GM21526 (cell line): Measurements from ENCODE around the gene UVRAG.

Experiments
- ATAC-seq: cut with Tn5 transposase; IDR thresholded peaks from one replicate; pipeline ENCODE4 v1.9.1; 2021; ENCODE audit warnings: moderate library complexity; ENCODE audit not compliant: unreplicated experiment, low FRiP score

Gene UVRAG

DNA sequence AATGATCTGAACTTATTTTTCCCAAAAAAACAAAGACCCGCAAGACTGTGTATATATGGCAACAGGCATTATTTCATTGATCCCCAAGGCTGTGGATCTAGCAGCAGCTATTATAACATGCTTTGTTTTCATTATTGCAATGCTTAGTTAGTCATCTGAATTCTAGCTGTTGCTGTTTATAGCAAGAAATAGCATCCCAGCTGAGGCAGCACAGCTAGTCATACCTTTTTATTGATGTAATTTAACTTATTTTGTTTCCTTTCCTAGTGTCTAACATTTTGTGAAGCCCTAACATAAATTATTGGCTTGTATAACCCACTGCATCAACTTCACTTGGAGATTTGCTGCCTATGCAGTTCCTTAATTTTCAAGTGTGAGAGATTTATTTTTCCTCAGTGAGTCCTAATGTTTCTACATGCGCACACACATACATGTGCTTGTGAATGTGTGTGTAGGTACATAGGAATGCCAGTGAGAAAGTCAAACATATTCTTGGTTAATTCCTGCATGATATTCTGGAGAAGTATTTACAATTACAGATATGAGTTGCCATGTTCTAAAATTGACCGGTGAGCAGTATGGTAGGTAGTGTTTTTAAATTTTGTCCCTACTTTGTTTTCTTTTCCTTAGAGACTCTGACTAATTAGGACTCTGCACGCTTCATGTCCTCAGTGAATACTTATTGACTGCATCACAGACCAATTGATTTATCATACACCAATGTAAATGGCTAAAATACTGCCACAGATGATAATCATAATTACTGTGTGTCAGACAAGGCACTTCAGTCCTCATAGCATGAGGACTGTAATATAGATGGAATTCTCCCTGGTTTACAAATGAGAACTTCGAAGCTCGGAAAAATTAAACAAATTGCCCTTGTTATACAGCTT lies 272.0 kb downstream of the UVRAG start:
- ATAC-seq, result no peak

- ATAC-seq, result no peak
Measured at GRCh38 chr11:76087749-76088148, 272.7 kb downstream of the UVRAG start.

DNA sequence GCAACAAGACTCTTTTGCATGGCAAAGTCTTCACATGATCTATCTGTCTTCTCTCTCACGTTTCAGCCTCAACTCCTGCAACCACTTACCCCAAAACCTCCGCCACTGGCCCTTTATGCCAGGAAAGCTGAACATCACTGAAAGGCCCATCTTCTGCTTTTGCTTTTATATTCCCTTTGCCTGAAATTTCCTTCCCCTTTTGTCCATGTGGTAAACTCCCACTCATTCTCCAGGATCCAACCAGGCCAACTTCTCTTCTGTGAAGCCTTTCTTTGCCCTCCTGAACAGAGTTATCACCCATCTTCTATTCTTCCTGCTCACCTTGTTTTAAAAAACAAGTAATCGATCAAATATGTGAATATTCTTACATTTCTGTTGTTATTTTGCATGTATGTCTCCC lies 273.5 kb downstream of the UVRAG start:
- ATAC-seq, result no peak

GRCh38 chr11:76090174-76090573 lies 275.2 kb downstream of the UVRAG start:
- ATAC-seq, result no peak

GRCh38 chr11:76090821-76091220 lies 275.8 kb downstream of the UVRAG start:
- ATAC-seq, result no peak

DNA sequence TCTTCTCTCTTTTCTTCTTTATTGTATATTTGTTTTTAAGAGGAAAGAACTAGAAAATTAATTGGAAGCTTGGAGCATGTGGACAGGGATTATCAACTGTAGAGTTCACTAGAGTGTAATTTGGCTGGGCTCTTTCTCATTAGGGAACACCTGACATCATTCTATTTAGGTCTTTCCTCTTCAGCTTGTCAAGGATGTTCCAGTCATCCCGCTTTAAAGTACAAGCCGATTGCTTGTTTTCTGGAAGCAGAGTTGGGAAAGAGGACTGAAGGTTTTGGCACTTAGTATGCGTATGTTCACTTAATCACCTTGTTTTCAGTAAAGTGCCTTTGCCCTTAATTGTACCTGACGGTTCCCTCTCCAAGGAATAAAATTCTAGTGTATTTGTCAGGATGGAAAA lies 279.7 kb downstream of the UVRAG start:
- ATAC-seq, result no peak

- no peak for ATAC-seq
Measured at GRCh38 chr11:76095891-76096290, 280.9 kb downstream of the UVRAG start.

GRCh38 chr11:76096552-76096951 lies 281.5 kb downstream of the UVRAG start:
- ATAC-seq, result no peak

GRCh38 chr11:76102802-76103201 lies 287.8 kb downstream of the UVRAG start:
- ATAC-seq, result no peak

- no peak for ATAC-seq
Measured at GRCh38 chr11:76103460-76103859, 288.4 kb downstream of the UVRAG start.

- ATAC-seq, result no peak
Measured at GRCh38 chr11:76104285-76104684, 289.3 kb downstream of the UVRAG start.

GRCh38 chr11:76105637-76106036 lies 290.6 kb downstream of the UVRAG start:
- no peak for ATAC-seq

GRCh38 chr11:76107971-76108370 lies 293.0 kb downstream of the UVRAG start:
- no peak for ATAC-seq

- ATAC-seq, result no peak
Measured at GRCh38 chr11:76114238-76114637, 299.2 kb downstream of the UVRAG start.

DNA sequence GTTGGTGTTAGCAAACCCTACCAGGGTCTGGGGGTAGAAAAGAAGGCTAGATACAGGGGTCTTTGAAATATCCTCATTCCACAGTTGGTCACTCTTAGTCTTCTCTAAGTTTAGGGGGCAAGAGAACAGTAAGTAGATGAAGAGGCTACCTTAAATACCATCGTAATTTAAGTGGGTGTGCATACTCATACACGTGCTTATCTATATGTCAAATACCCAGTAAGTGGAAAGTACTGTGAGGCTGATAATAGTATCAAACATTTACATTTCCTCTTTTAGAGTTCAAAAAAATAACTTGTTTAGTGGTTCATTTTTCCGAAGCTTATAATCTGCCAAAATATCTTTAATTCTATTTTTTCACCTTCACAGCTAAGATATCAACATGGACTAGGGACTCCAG lies 300.5 kb downstream of the UVRAG start:
- ATAC-seq, result no peak

GRCh38 chr11:76119032-76119431 lies 304.0 kb downstream of the UVRAG start:
- ATAC-seq, result no peak

DNA sequence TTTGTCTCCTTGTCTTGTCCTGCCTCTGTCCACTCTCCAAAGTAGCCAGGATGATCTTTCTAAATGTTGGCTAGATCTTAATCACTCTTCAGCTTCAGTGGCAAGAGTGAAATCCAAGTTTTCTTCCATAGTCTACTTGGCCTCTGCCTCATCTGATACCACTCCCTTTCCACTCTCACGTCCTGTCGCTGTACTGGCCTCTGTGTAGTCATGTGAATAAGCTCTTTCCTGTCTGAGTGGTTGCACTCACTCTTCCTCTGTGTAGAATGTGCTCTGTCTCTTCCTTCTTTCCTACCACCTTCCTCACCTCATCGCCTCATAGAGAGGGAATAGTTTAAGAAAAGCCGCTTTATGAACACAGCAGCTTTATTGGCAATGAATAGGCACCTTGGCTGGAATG lies 304.8 kb downstream of the UVRAG start:
- no peak for ATAC-seq

DNA sequence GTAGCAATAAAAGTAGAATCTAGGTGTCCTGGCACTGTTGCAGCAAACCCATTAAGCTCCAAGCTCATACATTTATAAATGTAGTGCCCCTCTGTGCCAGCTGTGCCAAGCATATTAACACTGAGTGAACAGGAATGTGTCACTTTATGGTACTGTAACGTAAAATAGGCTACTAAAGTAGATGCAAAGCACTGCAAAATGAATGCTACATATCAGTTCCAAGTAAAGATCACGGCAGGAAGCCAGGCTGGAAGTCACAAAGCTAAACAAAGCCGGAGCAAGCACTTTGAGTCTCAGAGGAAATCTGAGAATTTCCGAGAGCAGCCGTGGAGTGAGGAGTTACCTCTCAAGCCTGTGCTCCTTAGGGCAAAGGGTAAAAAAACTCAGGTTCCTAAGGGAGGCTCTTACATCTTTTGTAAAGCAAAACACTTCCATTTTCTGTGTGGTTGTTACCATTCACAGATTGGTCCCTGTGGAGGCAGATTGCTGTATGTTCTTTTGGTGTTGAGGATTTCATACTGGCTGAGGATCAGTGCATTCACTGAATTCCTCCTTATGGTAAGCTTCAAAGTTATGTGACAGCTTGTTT lies 305.6 kb downstream of the UVRAG start:
- ATAC-seq, result no peak

- ATAC-seq, result no peak
Measured at GRCh38 chr11:76123248-76123647, 308.2 kb downstream of the UVRAG start.

DNA sequence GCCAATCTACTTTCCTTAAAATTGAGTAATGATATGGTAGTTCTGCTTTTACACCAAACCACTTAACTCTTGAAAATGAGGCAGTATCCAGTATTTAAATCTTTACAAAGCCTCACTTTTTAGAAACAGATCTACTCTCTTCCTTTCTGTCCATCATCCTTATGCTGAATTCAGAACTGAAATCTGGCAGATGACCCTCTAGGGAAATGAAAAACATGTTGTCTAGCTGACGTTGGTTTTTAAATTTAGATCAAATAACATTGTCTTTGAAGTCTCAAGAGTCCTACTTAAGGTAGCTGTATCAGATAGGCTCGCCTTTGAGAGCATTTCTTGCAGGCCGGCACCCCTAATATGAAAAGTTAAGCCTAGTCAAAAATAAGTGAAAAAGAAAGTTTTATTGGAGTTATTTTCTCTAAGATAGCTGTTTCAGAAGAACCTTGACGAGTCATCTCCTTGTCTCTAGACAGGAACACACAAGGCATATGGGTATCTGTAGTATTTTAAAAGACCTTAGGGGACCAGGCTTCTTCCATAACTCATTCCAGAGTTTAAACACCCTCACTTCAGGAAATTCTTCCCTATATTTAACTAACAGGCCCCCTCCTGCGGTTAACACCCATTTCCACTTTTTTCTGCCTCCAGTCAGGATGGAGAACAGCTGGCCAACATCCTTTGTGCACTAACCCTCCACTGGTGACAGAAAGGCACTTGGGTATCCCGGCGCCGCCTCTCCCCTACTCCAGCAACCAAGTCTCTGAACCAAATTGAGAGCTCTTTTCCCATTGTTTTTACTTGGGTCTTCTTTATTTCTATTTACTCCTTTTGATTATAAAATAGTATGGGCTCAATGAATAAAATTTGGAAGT lies 310.1 kb downstream of the UVRAG start:
- ATAC-seq, result peak; percentile 50

- no peak for ATAC-seq
Measured at GRCh38 chr11:76129729-76130128, 314.7 kb downstream of the UVRAG start.
